Measurements from ENCODE around the gene DDIT4. TPM values are rescaled to one million over a fixed set of nuclear protein-coding genes. Genes with fewer than 3 reads are reported as not detected.
A peak's percentile ranks its signal among the peaks of the same experiment; 100 is the strongest.
"Not testable (repeated sequence)": the region's sequence is repeated elsewhere in the genome, so short reads cannot be mapped to it uniquely, and the experiment has no call there.

The DDIT4 gene
- total and polyA plus RNA-seq, 8 donors = 89.9 to 188 (median 162) TPM

GRCh38 chr10:72303424-72304128 is 29.9 kb downstream of the DDIT4 start:
- 82 to 91% (median 88%) methylated on average over 6 to 8 of the region's 8 CpGs for WGBS, 5 donors
- Histone ChIP-seq H3K36me3 (no peaks in the 10 kb centered on the region), H3K27ac (no peak overlapping the region), H3K27me3 (no peaks in the 10 kb centered on the region), H3K4me1 (peaks cover 6 to 9% (median 7%) of the 10 kb centered on the region in 4 donors), H3K9me3 (no peaks in the 10 kb centered on the region), H3K4me3 (no peak overlapping the region)
- TF ChIP-seq EP300 (IDR thresholded peaks at IDR 0.05) (no peak), CTCF (IDR thresholded peaks at IDR 0.05) (no peak), POLR2A (IDR thresholded peaks at IDR 0.05) (no peak), POLR2AphosphoS5 (IDR thresholded peaks at IDR 0.05) (no peak)
- no peak for DNase-seq
- intact Hi-C loops (cut with DNase I; ENCODE audit: low total_unique reads) = no loop called here

- WGBS, 5 donors = 69 to 85% (median 78%) methylated on average over 5 of the region's 5 CpGs
- intact Hi-C loops (cut with DNase I; ENCODE audit: low total_unique reads) = no loop called here
Observed at GRCh38 chr10:72306215-72306760, 32.6 kb downstream of the DDIT4 start.

GRCh38 chr10:72307711-72308110 is 34.0 kb downstream of the DDIT4 start:
- 93 to 98% (median 96%) methylated on average over 7 of the region's 7 CpGs for WGBS, 5 donors
- DNase-seq; intact Hi-C loops (cut with DNase I; ENCODE audit: low total_unique reads); H3K36me3 ChIP-seq; H3K9me3 ChIP-seq; H3K4me3 ChIP-seq; H3K27me3 ChIP-seq: not testable (repeated sequence)
- Histone ChIP-seq H3K4me1 (peaks cover 26 to 32% (median 27%) of the 10 kb centered on the region in 4 donors), H3K27ac (peak overlapping the region; percentile 23 to 78 (median 73))

More at GRCh38 chr10:72306215-72306760, 32.6 kb downstream of the DDIT4 start:
- no peak overlapping the region for H3K4me3 ChIP-seq
- peak overlapping the region in 2 of 5 donors; percentile 5 to 11 for H3K27ac ChIP-seq
- H3K4me1 ChIP-seq = peaks cover 26 to 32% (median 27%) of the 10 kb centered on the region in 4 donors
- no peak for TF ChIP-seq CTCF (IDR thresholded peaks at IDR 0.05)
- TF ChIP-seq POLR2A (IDR thresholded peaks at IDR 0.05) = no peak
- TF ChIP-seq POLR2AphosphoS5 (IDR thresholded peaks at IDR 0.05) = no peak
- TF ChIP-seq EP300 (IDR thresholded peaks at IDR 0.05) = no peak
- no peak for DNase-seq
- no peaks in the 10 kb centered on the region for H3K36me3 ChIP-seq
- H3K9me3 ChIP-seq = no peaks in the 10 kb centered on the region
- no peaks in the 10 kb centered on the region for H3K27me3 ChIP-seq

- Histone ChIP-seq H3K36me3 (no peaks in the 10 kb centered on the region), H3K27ac (peak overlapping the region; percentile 70 to 78 (median 73)), H3K27me3 (no peaks in the 10 kb centered on the region), H3K9me3 (no peaks in the 10 kb centered on the region), H3K4me1 (peaks cover 26 to 32% (median 27%) of the 10 kb centered on the region in 4 donors), H3K4me3 (no peak overlapping the region)
- DNase-seq = peak; percentile 57 to 87
- 51 to 65% (median 52%) methylated on average over 7 of the region's 7 CpGs for WGBS, 5 donors
- intact Hi-C loops (cut with DNase I; ENCODE audit: low total_unique reads) = no loop called here
- TF ChIP-seq POLR2A (IDR thresholded peaks at IDR 0.05) (no peak), POLR2AphosphoS5 (IDR thresholded peaks at IDR 0.05) (peak in 2 of 3 donors; percentile 74 to 79)
Observed at GRCh38 chr10:72308320-72308987, 34.7 kb downstream of the DDIT4 start.
